GM18907 (cell line): ENCODE data around the gene TP53TG3.
"Not testable (repeated sequence)": the region's sequence is repeated elsewhere in the genome, so short reads cannot be mapped to it uniquely, and the experiment has no call there.

Experiments
- ATAC-seq: cut with Tn5 transposase; IDR thresholded peaks from one replicate; pipeline ENCODE4 v1.9.1; 2021; ENCODE audit warnings: mild to moderate bottlenecking, moderate library complexity; ENCODE audit not compliant: unreplicated experiment

Gene TP53TG3

GRCh38 chr16:32676065-32676464 lies at the start of gene TP53TG3:
Gene TP53TG3, minus strand, starts transcription at chr16:32676165. Its CDS starts 68 bp downstream, at chr16:32676097.
- not testable (repeated sequence) for ATAC-seq

- not testable (repeated sequence) for ATAC-seq
Observed at GRCh38 chr16:32650876-32651275, 25.1 kb downstream of the TP53TG3 start.

- not testable (repeated sequence) for ATAC-seq
Observed at GRCh38 chr16:32647562-32647961, 28.4 kb downstream of the TP53TG3 start.

GRCh38 chr16:32646780-32647179 lies 29.2 kb downstream of the TP53TG3 start:
- ATAC-seq: not testable (repeated sequence)

- not testable (repeated sequence) for ATAC-seq
Observed at GRCh38 chr16:32646177-32646576, 29.8 kb downstream of the TP53TG3 start.

- not testable (repeated sequence) for ATAC-seq
Observed at GRCh38 chr16:32645278-32645908, 30.6 kb downstream of the TP53TG3 start.

- not testable (repeated sequence) for ATAC-seq
Observed at GRCh38 chr16:32644715-32645114, 31.2 kb downstream of the TP53TG3 start.

GRCh38 chr16:32637614-32638013 lies 38.4 kb downstream of the TP53TG3 start:
- not testable (repeated sequence) for ATAC-seq

- ATAC-seq: not testable (repeated sequence)
Observed at GRCh38 chr16:32632096-32632495, 43.9 kb downstream of the TP53TG3 start.
